IMR-90 (cell line): ENCODE data around the gene PRKD1. TPM values are rescaled to one million over a fixed set of nuclear protein-coding genes. Genes with fewer than 3 reads are reported as not detected.

Experiments used
- ATAC-seq: fragments of 200-7000 bp; cut with Tn5 transposase; 2 replicates; pipeline ENCODE4 v1.9.1; 2020; ENCODE audit warnings: low read depth, mild to moderate bottlenecking, moderate library complexity
- BruUV-seq: library from RNA; stranded (reverse); fragments of 400-500 nt; replicated peaks from 2 replicates; lab custom pipeline; 2021; lab: Mats Ljungman, UMichigan
- CTCF ChIA-PET: fragments of 300-600 bp; formaldehyde crosslinking; extraction: SDS; loops from one replicate; lab custom pipeline; 2021; ENCODE audit warnings: antibody characterized with exemption; lab: Yijun Ruan, JAX
- POLR2A ChIA-PET: fragments of 300-600 bp; sonication (Branson Sonifier 250); formaldehyde crosslinking; loops from one replicate; lab custom pipeline; 2022; ENCODE audit warnings: antibody characterized with exemption; ENCODE audit not compliant: unreplicated experiment; lab: Charles Lee
- DNase-seq: peaks from one replicate; pipeline ENCODE4 v3.0.0; 2013
- H2AFZ ChIP-seq: replicated peaks from 2 replicates; pipeline ENCODE3; 2013; ENCODE audit warnings: low read length, mild to moderate bottlenecking; ENCODE audit not compliant: poor library complexity
- H2AK5ac ChIP-seq: 2 replicates; pipeline ENCODE4 v1.6.1; 2013; ENCODE audit warnings: low read depth, low read length, inconsistent platforms
- H2AK9ac ChIP-seq: replicated peaks from 2 replicates; pipeline ENCODE3; 2013; ENCODE audit warnings: mild to moderate bottlenecking, low read depth, low read length, moderate library complexity; ENCODE audit not compliant: poor library complexity
- H2BK120ac ChIP-seq: 2 replicates; pipeline ENCODE4 v1.6.1; 2013; ENCODE audit warnings: low read depth, low read length, inconsistent platforms
- H2BK15ac ChIP-seq: 3 replicates; pipeline ENCODE4 v1.6.1; 2013; ENCODE audit warnings: low read depth, low read length, inconsistent platforms
- H2BK20ac ChIP-seq: 2 replicates; pipeline ENCODE4 v1.6.1; 2013; ENCODE audit warnings: low read depth, mild to moderate bottlenecking, inconsistent platforms, low read length, moderate library complexity
- H2BK5ac ChIP-seq: 2 replicates; pipeline ENCODE4 v1.6.1; 2013; ENCODE audit warnings: mild to moderate bottlenecking, low read depth, low read length, inconsistent platforms; ENCODE audit not compliant: poor library complexity, severe bottlenecking
- H3K14ac ChIP-seq: replicated peaks from 2 replicates; pipeline ENCODE4 v1.6.1; 2013; ENCODE audit warnings: low read depth, low read length, inconsistent platforms
- H3K18ac ChIP-seq: 2 replicates; pipeline ENCODE4 v1.6.1; 2013; ENCODE audit warnings: low read depth, low read length, control low read depth
- H3K23ac ChIP-seq: 2 replicates; pipeline ENCODE4 v1.6.1; 2013; ENCODE audit warnings: low read depth, low read length, inconsistent platforms
- H3K27ac ChIP-seq: 2 replicates; pipeline ENCODE4 v1.5.1; 2013; ENCODE audit warnings: mild to moderate bottlenecking, control low read depth, low read length; ENCODE audit not compliant: insufficient read depth
- H3K27me3 ChIP-seq: 2 replicates; pipeline ENCODE4 v1.6.1; 2013; ENCODE audit warnings: low read length; ENCODE audit not compliant: control insufficient read depth, insufficient read depth
- H3K36me3 ChIP-seq: 2 replicates; pipeline ENCODE4 v1.6.1; 2013; ENCODE audit warnings: low read length, mixed read lengths; ENCODE audit not compliant: control insufficient read depth, insufficient read depth
- H3K4ac ChIP-seq: 2 replicates; pipeline ENCODE4 v1.6.1; 2013; ENCODE audit warnings: low read depth, low read length, inconsistent platforms
- H3K4me1 ChIP-seq: 2 replicates; pipeline ENCODE4 v1.6.1; 2013; ENCODE audit warnings: low read length, mixed read lengths; ENCODE audit not compliant: control insufficient read depth, insufficient read depth
- H3K4me2 ChIP-seq: 2 replicates; pipeline ENCODE4 v1.6.1; 2013; ENCODE audit warnings: low read depth, mild to moderate bottlenecking, control low read depth, low read length, moderate library complexity
- H3K4me3 ChIP-seq: 2 replicates; pipeline ENCODE4 v1.5.1; 2013; ENCODE audit warnings: low read depth, mild to moderate bottlenecking, control low read depth, low read length, moderate library complexity; ENCODE audit not compliant: insufficient read depth
- H3K56ac ChIP-seq: 2 replicates; pipeline ENCODE4 v1.6.1; 2013; ENCODE audit warnings: low read length, inconsistent platforms; ENCODE audit not compliant: insufficient read depth; ENCODE audit errors: extremely low read depth
- H3K79me1 ChIP-seq, 2 experiments: 2 replicates each; pipeline ENCODE4 v1.6.1; 2013; ENCODE audit warnings: low read length in 2 of 2, inconsistent platforms in 1 of 2, low read depth in 1 of 2
- H3K9ac ChIP-seq: 2 replicates; pipeline ENCODE4 v1.6.1; 2013; ENCODE audit warnings: low read depth, low read length, control low read depth
- H3K9me1 ChIP-seq: 2 replicates; pipeline ENCODE4 v1.6.1; 2013; ENCODE audit warnings: low read length, inconsistent platforms; ENCODE audit not compliant: insufficient read depth
- H3K9me3 ChIP-seq: 2 replicates; pipeline ENCODE4 v1.6.1; 2013; ENCODE audit warnings: low read length; ENCODE audit not compliant: control insufficient read depth, insufficient read depth
- H4K20me1 ChIP-seq: 2 replicates; pipeline ENCODE4 v1.6.1; 2013; ENCODE audit warnings: low read length, inconsistent platforms; ENCODE audit not compliant: insufficient read depth
- H4K5ac ChIP-seq: 2 replicates; pipeline ENCODE4 v1.6.1; 2013; ENCODE audit warnings: mild to moderate bottlenecking, low read depth, low read length, control low read depth
- H4K8ac ChIP-seq, 2 experiments: 2 replicates each; pipeline ENCODE4 v1.6.1; 2013; ENCODE audit warnings: low read depth in 2 of 2, low read length in 2 of 2, control low read depth in 1 of 2, inconsistent platforms in 1 of 2
- H4K91ac ChIP-seq: 2 replicates; pipeline ENCODE4 v1.6.1; 2013; ENCODE audit warnings: low read depth, low read length, inconsistent platforms; ENCODE audit not compliant: insufficient read depth
- BHLHE40 ChIP-seq: fragments of 150-350 bp; IDR thresholded peaks from 2 replicates; pipeline ENCODE4 v1.6.1; 2016; ENCODE audit warnings: mild to moderate bottlenecking, low read depth, low read length
- FOS ChIP-seq: fragments of 150-350 bp; IDR thresholded peaks from 2 replicates; pipeline ENCODE4 v1.6.1; 2016; ENCODE audit warnings: low read depth, low read length
- MXI1 ChIP-seq: IDR thresholded peaks from 2 replicates; pipeline ENCODE4 v1.6.1; 2012; ENCODE audit warnings: low read depth, mild to moderate bottlenecking, low read length, moderate library complexity, borderline replicate concordance
- POLR2A ChIP-seq: IDR thresholded peaks from 2 replicates; pipeline ENCODE4 v1.6.1; 2012; ENCODE audit warnings: mild to moderate bottlenecking, low read depth, low read length
- RCOR1 ChIP-seq: IDR thresholded peaks from 2 replicates; pipeline ENCODE4 v1.6.1; 2012; ENCODE audit warnings: mild to moderate bottlenecking, low read length, improper control_type of control experiment; ENCODE audit not compliant: insufficient replicate concordance
- RFX5 ChIP-seq: IDR thresholded peaks from 2 replicates; pipeline ENCODE4 v1.8.0; 2012; ENCODE audit warnings: low read depth, mild to moderate bottlenecking, low read length, moderate library complexity
- SMC3 ChIP-seq: fragments of 150-350 bp; IDR thresholded peaks from 2 replicates; pipeline ENCODE4 v1.6.1; 2016; ENCODE audit warnings: low read depth, mild to moderate bottlenecking, antibody characterized with exemption, low read length, moderate library complexity
- WGBS, 2 experiments: methylation state at CpG; one replicate each; pipeline versions ENCODE4 v1.1.5 to v1.1.7; 2013; ENCODE audit warnings: missing lambda C conversion rate in 2 of 2; ENCODE audit not compliant: insufficient read length in 1 of 2; ENCODE audit errors: extremely low coverage in 2 of 2; 5-methylcytosine and 5-hydroxymethylcytosine counted together
- dilution Hi-C: fragments of 300-500 bp; cut with HindIII; formaldehyde crosslinking; loops from one replicate; pipeline ENCODE4 v1.14.3; 2018; ENCODE audit warnings: low sequenced_read_pairs; ENCODE audit not compliant: unreplicated experiment
- in situ Hi-C: fragments of 300-500 bp; cut with MboI; formaldehyde crosslinking; loops from 3 replicates; pipeline ENCODE4 v1.14.3; 2019; ENCODE audit warnings: low sequenced_read_pairs, inconsistent platforms, mixed read lengths
- intact Hi-C: fragments of 100-400 bp; cut with micrococcal nuclease; formaldehyde crosslinking; loops from 2 replicates; pipeline ENCODE4 v1.10.0; 2022
- polyA plus RNA-seq, 3 experiments: library from polyadenylated mRNA; depleted of rRNA; stranded (reverse); fragments of >200 nt; gene quantifications; 2 replicates each; pipeline ENCODE4 v1.2.3, GENCODE V29; 2012; ENCODE audit warnings: low replicate concordance in 1 of 3
- total RNA-seq: library from RNA; depleted of rRNA; stranded (reverse); fragments of >200 nt; gene quantifications from 2 replicates; pipeline ENCODE4 v1.2.3, GENCODE V29; 2012
- TF ChIP-seq, protein P1 (sequence below): conservative IDR thresholded peaks from 2 replicates; pipeline ENCODE4 v1.5.1; 2012; ENCODE audit warnings: mild to moderate bottlenecking, low read depth, low read length, improper control_type of control experiment
- TF ChIP-seq, protein P2 (sequence below): fragments of 150-350 bp; IDR thresholded peaks from 2 replicates; pipeline ENCODE4 v1.6.1; 2017; ENCODE audit warnings: mild to moderate bottlenecking, antibody characterized with exemption, low read length, low read depth
- TF ChIP-seq, protein P3 (sequence below): fragments of 150-350 bp; IDR thresholded peaks from 2 replicates; pipeline ENCODE4 v1.6.1; 2016; ENCODE audit warnings: low read depth, mild to moderate bottlenecking, low read length, moderate library complexity, borderline replicate concordance

Gene PRKD1
- total and polyA plus RNA-seq, 2 of the 4 experiments (the other 2 are of a cell fraction) = 12.9 to 14.2 TPM

DNA sequence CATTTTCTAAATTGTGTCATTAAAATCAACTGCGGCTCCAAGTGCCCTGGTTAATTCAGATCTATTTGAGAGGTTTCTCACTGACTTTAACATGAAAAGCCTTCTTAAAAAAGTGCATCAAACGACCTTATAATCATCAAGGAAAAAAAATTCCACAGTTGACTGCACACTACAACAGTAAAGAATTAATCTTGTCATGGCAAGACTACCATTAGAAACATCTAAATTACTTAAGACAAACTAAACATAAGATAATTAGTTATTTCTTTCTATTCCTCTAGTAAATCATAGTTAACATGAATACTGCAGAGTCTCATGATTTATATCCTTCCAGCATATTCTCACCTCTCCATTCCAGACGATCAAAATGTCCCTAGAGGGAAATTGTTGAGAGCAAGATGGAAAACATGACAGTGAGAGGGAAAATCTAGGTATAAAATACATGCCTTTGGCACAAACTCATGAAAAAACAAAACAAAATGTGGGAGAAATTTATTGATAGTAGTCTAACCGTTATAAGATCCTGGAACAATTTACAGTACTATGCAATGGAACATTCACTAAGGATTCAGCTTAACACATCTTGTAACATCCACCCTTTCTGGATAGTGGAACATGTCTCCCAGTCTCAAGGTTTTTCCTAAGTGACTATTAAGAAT is 112.5 kb downstream of the PRKD1 start:
- Histone ChIP-seq H4K20me1 (0 out of 2 replicates have a peak, but pooled peaks cover 4% of the 10 kb centered on the region), H3K9me3 (no peaks in the 10 kb centered on the region), H2BK5ac (no peak overlapping the region), H2BK20ac (no peak overlapping the region), H3K4me1 (no peaks in the 10 kb centered on the region), H3K79me1 (peaks cover 20 to 47% of the 10 kb centered on the region in 2 experiments), H3K9ac (no peak overlapping the region), H3K23ac (no peak overlapping the region), H3K4me2 (no peak overlapping the region), H2BK15ac (no peak overlapping the region), H3K56ac (no peak overlapping the region), H2AK5ac (no peak overlapping the region), H4K5ac (no peak overlapping the region), H3K14ac (no peak overlapping the region), H3K4me3 (no peak overlapping the region), H3K18ac (no peak overlapping the region), H4K91ac (no peak overlapping the region), H2AFZ (no peak overlapping the region), H3K36me3 (no peaks in the 10 kb centered on the region), H2BK120ac (no peak overlapping the region), H3K4ac (no peak overlapping the region), H2AK9ac (no peak overlapping the region), H3K27me3 (no peaks in the 10 kb centered on the region), H3K9me1 (no peaks in the 10 kb centered on the region), H4K8ac (no peak overlapping the region), H3K27ac (no peak overlapping the region)
- ChIA-PET POLR2A (no interaction called here), CTCF (no interaction called here)
- no peak for DNase-seq
- in situ Hi-C loops = no loop called here
- intact Hi-C loops = no loop called here
- no CpG with 5 or more reads among the region's 4 CpGs for WGBS, 2 experiments
- BruUV-seq = no TSS peak
- dilution Hi-C loops = no loop called here
- TF ChIP-seq SMC3 = no peak
- no peak for TF ChIP-seq POLR2A
- TF ChIP-seq, protein P1, sequence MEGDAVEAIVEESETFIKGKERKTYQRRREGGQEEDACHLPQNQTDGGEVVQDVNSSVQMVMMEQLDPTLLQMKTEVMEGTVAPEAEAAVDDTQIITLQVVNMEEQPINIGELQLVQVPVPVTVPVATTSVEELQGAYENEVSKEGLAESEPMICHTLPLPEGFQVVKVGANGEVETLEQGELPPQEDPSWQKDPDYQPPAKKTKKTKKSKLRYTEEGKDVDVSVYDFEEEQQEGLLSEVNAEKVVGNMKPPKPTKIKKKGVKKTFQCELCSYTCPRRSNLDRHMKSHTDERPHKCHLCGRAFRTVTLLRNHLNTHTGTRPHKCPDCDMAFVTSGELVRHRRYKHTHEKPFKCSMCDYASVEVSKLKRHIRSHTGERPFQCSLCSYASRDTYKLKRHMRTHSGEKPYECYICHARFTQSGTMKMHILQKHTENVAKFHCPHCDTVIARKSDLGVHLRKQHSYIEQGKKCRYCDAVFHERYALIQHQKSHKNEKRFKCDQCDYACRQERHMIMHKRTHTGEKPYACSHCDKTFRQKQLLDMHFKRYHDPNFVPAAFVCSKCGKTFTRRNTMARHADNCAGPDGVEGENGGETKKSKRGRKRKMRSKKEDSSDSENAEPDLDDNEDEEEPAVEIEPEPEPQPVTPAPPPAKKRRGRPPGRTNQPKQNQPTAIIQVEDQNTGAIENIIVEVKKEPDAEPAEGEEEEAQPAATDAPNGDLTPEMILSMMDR = no peak
- no peak for TF ChIP-seq MXI1
- TF ChIP-seq RFX5 = no peak
- no peak for TF ChIP-seq RCOR1
- no peak for TF ChIP-seq BHLHE40
- TF ChIP-seq, protein P2, sequence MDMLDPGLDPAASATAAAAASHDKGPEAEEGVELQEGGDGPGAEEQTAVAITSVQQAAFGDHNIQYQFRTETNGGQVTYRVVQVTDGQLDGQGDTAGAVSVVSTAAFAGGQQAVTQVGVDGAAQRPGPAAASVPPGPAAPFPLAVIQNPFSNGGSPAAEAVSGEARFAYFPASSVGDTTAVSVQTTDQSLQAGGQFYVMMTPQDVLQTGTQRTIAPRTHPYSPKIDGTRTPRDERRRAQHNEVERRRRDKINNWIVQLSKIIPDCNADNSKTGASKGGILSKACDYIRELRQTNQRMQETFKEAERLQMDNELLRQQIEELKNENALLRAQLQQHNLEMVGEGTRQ = no peak
- TF ChIP-seq FOS = no peak
- TF ChIP-seq, protein P3, sequence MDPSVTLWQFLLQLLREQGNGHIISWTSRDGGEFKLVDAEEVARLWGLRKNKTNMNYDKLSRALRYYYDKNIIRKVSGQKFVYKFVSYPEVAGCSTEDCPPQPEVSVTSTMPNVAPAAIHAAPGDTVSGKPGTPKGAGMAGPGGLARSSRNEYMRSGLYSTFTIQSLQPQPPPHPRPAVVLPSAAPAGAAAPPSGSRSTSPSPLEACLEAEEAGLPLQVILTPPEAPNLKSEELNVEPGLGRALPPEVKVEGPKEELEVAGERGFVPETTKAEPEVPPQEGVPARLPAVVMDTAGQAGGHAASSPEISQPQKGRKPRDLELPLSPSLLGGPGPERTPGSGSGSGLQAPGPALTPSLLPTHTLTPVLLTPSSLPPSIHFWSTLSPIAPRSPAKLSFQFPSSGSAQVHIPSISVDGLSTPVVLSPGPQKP = no peak
- no peak for ATAC-seq
